ENCODE measurements around the gene DCC. TPM values are rescaled to one million over a fixed set of nuclear protein-coding genes. Genes with fewer than 3 reads are reported as not detected.

Gene DCC
- total RNA-seq, 1 experiment from 2014 or later: not detected

DNA sequence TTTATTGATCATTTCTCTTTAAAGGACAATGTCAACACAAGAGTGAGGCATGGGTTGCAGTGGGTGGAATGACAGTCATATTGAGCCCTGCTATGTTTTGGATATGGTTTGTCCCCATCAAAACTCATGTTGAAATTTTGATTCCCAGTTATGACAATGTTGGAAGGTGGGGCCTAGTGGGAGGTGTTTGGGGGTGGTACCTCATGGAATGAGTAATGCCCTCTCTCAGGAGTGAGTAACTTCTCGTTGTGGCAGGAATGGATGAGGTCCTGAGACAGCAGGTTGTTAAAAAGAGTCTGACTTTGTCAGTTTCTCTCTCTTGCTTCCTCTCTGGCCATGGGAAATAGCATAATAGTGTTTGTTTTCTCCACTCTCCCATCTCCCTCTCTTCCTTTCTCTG, 345.3 kb downstream of the DCC start:
- ATAC-seq (no peak), DNase-seq (ENCODE audit: low read depth, low spot score) (no peak)
- Histone ChIP-seq H3K79me2 (ENCODE audit: insufficient read depth, low read length) (no peaks in the 10 kb centered on the region), H4K20me1 (ENCODE audit: insufficient read depth) (no peaks in the 10 kb centered on the region), H3K9me3 (ENCODE audit: control insufficient read depth in 1 of 2, insufficient read depth in 1 of 2, low read depth in 1 of 2, low read length in 2 of 2) (peaks cover 8 to 42% of the 10 kb centered on the region in 2 experiments; a peak in 2 of 4 replicates), H3K27ac (ENCODE audit: low read depth, low read length) (no peak overlapping the region), H3K9me2 (ENCODE audit: insufficient read depth) (no peaks in the 10 kb centered on the region), H3K4me2 (ENCODE audit: low read length) (no peak overlapping the region), H3K4me3 (replicated peaks in 1 of 2; ENCODE audit: low read depth in 1 of 2, low read length in 2 of 2) (no peak overlapping the region), H3K36me3 (ENCODE audit: control insufficient read depth in 1 of 2, insufficient read depth in 2 of 2, low read length in 2 of 2) (no peaks in the 10 kb centered on the region), H3K9ac (ENCODE audit: low read length) (no peak overlapping the region), H2AFZ (ENCODE audit: low read depth, low read length, poor library complexity, severe bottlenecking) (no peak overlapping the region), H3K4me1 (ENCODE audit: control insufficient read depth in 1 of 2, insufficient read depth in 2 of 2, low read length in 2 of 2) (no peaks in the 10 kb centered on the region), H3K27me3 (ENCODE audit: insufficient read depth, low read length) (no peaks in the 10 kb centered on the region)
- ChIA-PET RAD21 (ENCODE audit: low non-redundant PET in 1 of 2, low total read pairs in 2 of 2, uncharacterized antibody in 2 of 2, unreplicated experiment in 2 of 2) (no interaction called here), CTCF (no interaction called here), POLR2A (no interaction called here)
- BruUV-seq (replicated peaks): no TSS peak
- intact Hi-C loops (cut with micrococcal nuclease): no loop called here
- TF ChIP-seq, protein P1, sequence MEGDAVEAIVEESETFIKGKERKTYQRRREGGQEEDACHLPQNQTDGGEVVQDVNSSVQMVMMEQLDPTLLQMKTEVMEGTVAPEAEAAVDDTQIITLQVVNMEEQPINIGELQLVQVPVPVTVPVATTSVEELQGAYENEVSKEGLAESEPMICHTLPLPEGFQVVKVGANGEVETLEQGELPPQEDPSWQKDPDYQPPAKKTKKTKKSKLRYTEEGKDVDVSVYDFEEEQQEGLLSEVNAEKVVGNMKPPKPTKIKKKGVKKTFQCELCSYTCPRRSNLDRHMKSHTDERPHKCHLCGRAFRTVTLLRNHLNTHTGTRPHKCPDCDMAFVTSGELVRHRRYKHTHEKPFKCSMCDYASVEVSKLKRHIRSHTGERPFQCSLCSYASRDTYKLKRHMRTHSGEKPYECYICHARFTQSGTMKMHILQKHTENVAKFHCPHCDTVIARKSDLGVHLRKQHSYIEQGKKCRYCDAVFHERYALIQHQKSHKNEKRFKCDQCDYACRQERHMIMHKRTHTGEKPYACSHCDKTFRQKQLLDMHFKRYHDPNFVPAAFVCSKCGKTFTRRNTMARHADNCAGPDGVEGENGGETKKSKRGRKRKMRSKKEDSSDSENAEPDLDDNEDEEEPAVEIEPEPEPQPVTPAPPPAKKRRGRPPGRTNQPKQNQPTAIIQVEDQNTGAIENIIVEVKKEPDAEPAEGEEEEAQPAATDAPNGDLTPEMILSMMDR (IDR thresholded peaks at IDR 0.05 in 2 of 3, conservative IDR thresholded peaks at IDR 0.05 in 1 of 3; ENCODE audit: borderline replicate concordance in 1 of 3, insufficient read depth in 1 of 3, low read depth in 2 of 3, low read length in 2 of 3): no peak
- TF ChIP-seq ZNF274 (IDR thresholded peaks at IDR 0.05; ENCODE audit: low read depth, low read length) (no peak), CBX3 (IDR thresholded peaks at IDR 0.05; ENCODE audit: low read depth) (no peak), POLR2AphosphoS5 (IDR thresholded peaks at IDR 0.05; ENCODE audit: low read depth, low read length) (no peak)

DNA sequence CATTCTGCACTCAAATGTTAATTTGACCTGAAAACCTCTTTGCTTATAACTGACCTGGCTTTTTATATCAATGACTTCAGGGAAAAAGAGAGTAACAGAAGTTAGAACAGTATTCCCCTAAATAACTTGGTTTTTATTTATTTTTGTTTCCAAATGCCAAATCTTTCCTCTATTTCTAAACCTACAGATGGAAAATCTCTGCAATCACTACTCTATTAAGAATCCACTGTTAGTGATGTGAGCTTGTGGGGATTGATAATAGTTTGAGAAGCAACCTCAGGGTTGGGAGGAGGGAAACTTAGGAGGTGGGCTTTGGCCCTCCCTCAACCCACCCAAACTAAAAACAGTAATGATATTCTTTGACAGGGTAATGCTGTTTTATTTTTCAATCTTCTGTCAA, 351.8 kb downstream of the DCC start:
- BruUV-seq (replicated peaks): no TSS peak
- no peak for TF ChIP-seq ZFX (IDR thresholded peaks at IDR 0.05)
- no peak for TF ChIP-seq SP1 (IDR thresholded peaks at IDR 0.05; ENCODE audit: low read depth)
- no peak for TF ChIP-seq CEBPB (IDR thresholded peaks at IDR 0.05; ENCODE audit: low read depth)
- no peak for TF ChIP-seq JUND (IDR thresholded peaks at IDR 0.05)
- no peak for TF ChIP-seq TCF7L2 (IDR thresholded peaks at IDR 0.05; ENCODE audit: borderline replicate concordance, extremely low read depth, insufficient read depth, insufficient read length)
- TF ChIP-seq EZH2 (IDR thresholded peaks at IDR 0.05): no peak
- no peak for TF ChIP-seq SIN3A (IDR thresholded peaks at IDR 0.05; ENCODE audit: low read depth)
- TF ChIP-seq SRF (IDR thresholded peaks at IDR 0.05; ENCODE audit: low read depth): no peak
- TF ChIP-seq, protein P1 (IDR thresholded peaks at IDR 0.05 in 2 of 3, conservative IDR thresholded peaks at IDR 0.05 in 1 of 3; ENCODE audit: borderline replicate concordance in 1 of 3, insufficient read depth in 1 of 3, low read depth in 2 of 3, low read length in 2 of 3): no peak
- no peak for TF ChIP-seq POLR2AphosphoS5 (IDR thresholded peaks at IDR 0.05; ENCODE audit: low read depth, low read length)
- TF ChIP-seq FOSL1 (IDR thresholded peaks at IDR 0.05; ENCODE audit: low read depth): no peak
- no peak for TF ChIP-seq EZH2phosphoT487 (IDR thresholded peaks at IDR 0.05; ENCODE audit: borderline replicate concordance)
- TF ChIP-seq, protein P2, sequence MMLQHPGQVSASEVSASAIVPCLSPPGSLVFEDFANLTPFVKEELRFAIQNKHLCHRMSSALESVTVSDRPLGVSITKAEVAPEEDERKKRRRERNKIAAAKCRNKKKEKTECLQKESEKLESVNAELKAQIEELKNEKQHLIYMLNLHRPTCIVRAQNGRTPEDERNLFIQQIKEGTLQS (IDR thresholded peaks at IDR 0.05): no peak
- Histone ChIP-seq H3K27me3 (ENCODE audit: insufficient read depth, low read length) (no peaks in the 10 kb centered on the region), H3K4me1 (ENCODE audit: control insufficient read depth in 1 of 2, insufficient read depth in 2 of 2, low read length in 2 of 2) (no peaks in the 10 kb centered on the region), H3K4me2 (ENCODE audit: low read length) (no peak overlapping the region), H3K9me3 (ENCODE audit: control insufficient read depth in 1 of 2, insufficient read depth in 1 of 2, low read depth in 1 of 2, low read length in 2 of 2) (peaks cover 3 to 30% of the 10 kb centered on the region in 2 experiments; a peak in 2 of 4 replicates), H3K36me3 (ENCODE audit: control insufficient read depth in 1 of 2, insufficient read depth in 2 of 2, low read length in 2 of 2) (no peaks in the 10 kb centered on the region), H3K27ac (ENCODE audit: low read depth, low read length) (no peak overlapping the region), H3K9me2 (ENCODE audit: insufficient read depth) (no peaks in the 10 kb centered on the region), H4K20me1 (ENCODE audit: insufficient read depth) (no peaks in the 10 kb centered on the region), H3K79me2 (ENCODE audit: insufficient read depth, low read length) (no peaks in the 10 kb centered on the region), H3K4me3 (replicated peaks in 1 of 2; ENCODE audit: low read depth in 1 of 2, low read length in 2 of 2) (no peak overlapping the region), H2AFZ (ENCODE audit: low read depth, low read length, poor library complexity, severe bottlenecking) (no peak overlapping the region), H3K9ac (ENCODE audit: low read length) (no peak overlapping the region)
- RAD21 ChIA-PET (ENCODE audit: low non-redundant PET in 1 of 2, low total read pairs in 2 of 2, uncharacterized antibody in 2 of 2, unreplicated experiment in 2 of 2): no interaction called here
- POLR2A ChIA-PET: no interaction called here
- DNase-seq (ENCODE audit: low read depth, low spot score): no peak
- intact Hi-C loops (cut with micrococcal nuclease): no loop called here
- CTCF ChIA-PET: no interaction called here
- no peak for ATAC-seq

All from HCT116 (cell line).